LHCN-M2 (cell line): ENCODE measurements around the gene PBX4. TPM values are rescaled to one million over a fixed set of nuclear protein-coding genes. Genes with fewer than 3 reads are reported as not detected.

Experiments
- DNase-seq: peaks from one replicate; pipeline ENCODE4 v3.0.0-alpha.2; 2012; ENCODE audit warnings: low read depth
- total RNA-seq: library from RNA; depleted of rRNA; stranded (reverse); fragments of >200 nt; gene quantifications from 2 replicates; pipeline ENCODE4 v1.2.3, GENCODE V29; 2014

Gene PBX4
- total RNA-seq, 1 experiment from 2014 or later = 0.69 TPM

DNA sequence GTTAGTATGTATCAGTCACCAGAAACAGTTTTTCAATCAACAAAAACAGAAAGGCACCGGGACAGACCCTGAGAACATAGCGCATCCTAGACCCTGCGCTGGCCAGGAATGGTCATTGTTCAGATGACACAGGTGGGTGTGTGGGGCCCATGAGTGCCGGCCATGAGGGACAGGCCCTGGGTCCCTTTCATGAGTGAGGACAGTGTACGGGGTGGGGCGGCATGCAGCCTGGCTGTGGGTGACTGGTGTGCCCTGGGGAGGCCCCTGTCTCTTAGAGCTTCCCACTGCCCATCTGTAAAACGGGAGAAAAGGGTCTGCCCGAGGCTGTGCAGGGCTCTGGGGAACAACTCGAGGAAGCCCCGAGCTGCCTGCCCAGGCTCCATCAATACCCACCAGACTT, 25.8 kb downstream of the PBX4 start:
- DNase-seq = no peak

DNA sequence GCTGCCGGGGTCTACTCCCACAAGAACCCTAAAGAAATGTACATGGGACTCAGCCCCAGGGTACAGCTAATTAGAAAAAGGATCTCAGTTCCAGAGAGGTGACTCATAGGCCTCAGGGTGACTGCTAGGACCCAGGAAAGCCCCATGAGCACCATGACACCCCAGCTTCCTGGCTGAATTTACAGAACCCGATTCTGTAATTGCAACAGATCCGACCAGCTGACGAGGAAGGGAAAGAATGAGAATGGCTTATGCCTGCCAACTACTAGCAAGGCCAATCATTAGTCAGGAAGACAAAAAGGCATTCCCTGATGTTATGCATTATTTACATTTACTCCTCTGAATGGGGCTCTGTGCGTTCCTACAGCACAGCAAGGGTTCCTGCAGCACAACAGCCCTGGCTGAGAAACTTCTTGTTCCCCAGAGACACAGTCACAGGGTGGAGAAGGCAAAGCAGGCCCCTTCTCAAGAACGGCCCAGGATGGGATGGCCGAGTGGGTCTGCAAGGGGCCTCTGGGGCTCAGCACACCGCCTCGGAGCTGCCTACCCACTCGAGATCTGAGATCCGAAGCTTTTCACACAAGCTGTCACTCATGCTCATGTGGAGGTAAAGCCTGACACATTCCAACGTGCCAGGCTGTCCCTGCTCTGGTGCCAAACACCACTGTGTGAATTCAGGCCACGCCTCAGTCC, 27.2 kb downstream of the PBX4 start:
- DNase-seq = peak; percentile 87

DNA sequence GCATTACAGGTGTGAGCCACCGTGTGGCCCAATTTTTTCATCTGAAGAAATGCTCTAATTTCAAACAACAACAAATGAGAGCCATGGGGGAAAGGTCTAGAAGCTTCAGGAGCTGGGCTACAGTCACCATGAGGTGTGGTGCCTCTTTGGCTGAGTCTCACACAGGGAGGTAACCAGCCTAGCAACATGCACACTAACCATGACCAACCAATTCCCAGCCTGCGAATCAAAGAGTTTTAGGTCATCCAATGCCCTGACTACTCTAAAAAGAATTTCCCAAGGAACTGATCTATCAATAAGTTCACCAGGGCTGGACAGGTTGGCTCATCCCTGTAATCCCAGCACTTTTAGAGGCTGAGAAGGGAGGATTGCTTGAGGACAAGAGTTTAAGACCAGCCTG, 29.9 kb downstream of the PBX4 start:
- DNase-seq = no peak

DNA sequence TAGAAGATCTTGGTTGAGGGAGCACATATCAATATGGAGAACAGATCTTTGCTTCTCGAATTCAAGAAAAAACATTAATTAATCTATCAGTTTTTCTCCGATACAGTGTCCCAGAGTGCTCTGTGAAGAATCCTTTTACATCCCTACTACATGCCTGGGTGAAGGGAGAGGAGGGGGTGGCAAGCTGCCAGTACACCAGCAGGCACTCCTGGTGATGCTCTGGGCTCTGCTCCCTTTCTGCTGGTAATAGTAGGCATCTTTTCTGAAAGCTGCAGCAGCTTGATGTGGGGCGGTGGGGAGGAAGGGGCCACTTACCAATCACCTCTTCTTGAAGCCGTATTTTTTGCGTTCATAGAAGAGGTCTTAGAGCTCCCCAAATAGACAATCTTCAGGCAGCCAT, 30.7 kb downstream of the PBX4 start:
- no peak for DNase-seq

DNA sequence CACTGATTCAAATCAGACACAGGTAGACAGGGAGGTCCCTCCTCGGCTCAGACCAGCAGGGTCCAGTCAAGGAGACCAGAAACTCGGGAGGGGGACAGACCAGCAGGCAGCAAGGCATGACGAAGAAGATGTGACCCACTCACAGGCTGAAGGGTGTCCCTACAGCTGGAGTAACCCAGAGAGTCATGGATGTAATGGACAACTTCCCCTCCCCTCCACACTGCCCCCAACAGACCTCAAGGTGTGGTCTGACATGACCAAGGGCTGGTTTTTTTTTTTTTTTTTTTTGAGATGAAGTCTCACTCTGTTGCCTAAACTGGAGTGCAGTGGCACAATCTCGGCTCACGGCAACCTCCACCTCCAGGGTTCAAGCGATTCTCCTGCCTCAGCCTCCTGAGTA, 34.1 kb downstream of the PBX4 start:
- DNase-seq = no peak

DNA sequence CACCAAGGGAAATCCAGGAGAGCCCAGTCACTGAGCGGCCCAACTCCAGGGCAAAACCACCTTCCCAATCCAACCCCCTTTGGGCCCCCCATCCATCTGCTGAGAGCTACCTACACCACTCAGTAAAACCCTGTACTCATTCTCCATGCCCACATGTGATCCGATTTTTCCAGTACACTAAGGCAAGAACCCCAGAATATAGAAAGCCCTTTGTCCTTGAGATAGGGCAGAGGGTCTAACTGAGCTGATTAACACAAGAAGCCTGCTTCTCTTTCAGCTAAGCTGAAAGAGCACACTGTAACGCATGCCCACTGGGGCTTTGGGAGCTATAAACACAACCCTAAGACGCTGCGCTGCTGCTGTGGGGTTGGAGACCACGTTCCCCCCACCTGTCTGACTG, 36.0 kb downstream of the PBX4 start:
- DNase-seq = no peak

DNA sequence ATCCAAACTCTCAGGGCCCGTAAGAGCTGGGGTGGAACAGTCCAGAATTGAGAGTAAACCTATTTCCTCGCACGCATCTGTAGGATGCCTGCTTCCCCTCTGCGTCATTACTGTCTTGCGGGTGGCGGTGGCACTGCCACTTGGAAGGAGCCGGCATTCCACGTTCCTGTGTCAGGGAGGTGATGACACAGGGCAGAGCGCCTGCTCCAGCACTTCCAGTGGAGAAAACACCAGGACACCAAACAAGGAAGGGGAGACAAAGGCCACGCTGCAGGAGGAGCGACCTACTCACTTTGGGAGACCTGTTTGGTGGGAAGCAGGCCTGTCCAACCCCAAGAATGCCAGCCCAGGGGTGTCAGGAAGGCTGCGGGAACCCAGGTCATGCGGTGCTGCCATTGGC, 37.1 kb downstream of the PBX4 start:
- DNase-seq = no peak

DNA sequence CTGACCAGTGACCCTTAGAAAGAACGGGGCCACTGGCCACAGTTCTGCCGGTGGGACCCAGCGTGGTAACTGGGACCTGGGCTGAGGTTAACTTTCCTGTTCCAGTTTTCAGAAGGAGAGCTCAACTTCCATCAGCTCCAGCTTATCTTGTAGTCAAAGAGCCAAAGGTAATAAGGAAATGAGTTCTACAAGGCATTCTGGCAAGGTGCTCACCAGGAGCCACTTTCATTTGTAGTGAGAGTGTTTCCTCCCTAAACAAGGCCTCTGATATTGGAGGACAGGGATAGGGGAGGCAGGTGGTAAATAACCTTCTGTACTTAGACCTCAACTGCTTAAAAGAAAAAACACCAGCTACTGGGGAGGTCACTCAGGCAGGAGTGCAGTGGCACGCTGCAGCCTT, 38.1 kb downstream of the PBX4 start:
- DNase-seq = no peak

DNA sequence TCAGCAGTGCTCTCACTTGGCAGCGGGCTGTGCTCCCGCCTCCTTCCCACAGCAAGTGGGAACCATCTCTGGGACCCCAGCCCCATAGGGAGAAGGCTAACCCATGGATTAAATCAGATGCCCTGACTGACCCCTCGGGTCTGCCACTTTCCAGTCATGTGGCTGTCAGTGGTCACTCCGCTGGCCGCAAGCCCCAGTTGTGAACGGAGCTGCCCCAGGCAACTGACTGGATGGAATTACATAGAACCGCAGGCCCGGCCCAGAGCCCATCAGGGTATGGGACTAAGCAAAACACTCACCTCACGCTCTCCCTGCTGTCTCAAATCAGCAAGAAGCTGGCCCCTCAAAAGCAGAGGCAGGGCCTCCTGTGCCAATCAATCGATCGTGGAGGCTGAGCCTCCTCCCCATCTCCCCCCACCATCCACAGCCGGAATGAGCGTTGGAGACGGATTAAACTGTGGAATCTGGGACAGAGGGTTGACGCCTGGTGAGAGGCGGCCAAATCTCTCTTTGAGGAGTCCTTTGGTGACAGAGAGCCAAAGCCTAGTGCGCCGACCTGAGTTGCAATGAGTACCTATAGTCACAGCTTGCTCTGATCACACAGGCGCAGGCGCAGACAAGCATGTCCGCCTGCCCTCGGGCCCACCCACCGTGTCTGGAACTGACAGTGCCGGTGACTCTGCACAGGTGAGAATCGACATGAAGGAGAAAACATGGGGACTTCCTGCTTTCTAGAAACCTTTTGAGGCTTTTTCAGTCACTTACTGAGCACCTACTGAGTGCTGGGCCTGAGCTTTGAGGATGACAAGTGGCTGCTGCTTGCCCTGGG, 38.7 kb downstream of the PBX4 start:
- DNase-seq = no peak

DNA sequence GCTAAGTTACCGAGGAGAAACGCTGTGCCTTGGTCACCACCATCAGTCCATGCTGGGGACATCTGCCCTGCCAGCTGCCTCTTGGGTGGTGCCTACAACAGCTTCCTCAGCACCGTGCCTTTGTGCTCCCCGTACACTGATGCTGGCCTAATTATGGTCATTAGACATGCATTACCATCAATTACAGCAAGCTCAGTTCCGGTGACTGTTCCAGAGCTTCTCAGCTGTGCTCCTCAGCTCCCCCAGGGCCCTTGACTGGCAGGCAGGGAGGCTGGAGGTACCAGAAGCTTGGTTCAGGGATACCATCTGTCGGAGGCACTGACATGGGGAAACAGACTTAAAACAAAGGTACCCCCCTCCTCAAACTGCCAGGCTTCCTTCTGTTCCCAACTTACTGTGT, 40.2 kb downstream of the PBX4 start:
- DNase-seq = no peak

DNA sequence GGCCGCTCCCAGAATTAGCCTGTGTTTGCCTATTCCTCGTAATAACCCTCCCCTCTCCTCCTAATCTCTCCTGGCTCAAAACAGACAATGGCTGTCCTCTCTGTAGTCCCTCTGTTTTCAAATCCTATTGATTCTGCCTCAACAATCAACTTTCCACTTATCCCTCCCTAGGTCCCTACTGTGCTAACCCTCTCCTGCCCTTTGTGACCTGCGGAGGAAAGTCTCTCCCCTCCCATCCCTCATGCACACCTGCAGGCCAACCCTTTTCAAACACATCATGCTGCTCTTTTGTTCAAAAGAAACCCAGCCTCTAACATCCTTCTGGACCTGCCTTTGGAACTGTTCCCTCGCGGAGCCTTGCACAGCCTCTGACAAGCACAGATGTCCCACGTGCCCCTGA, 43.1 kb downstream of the PBX4 start:
- DNase-seq = no peak

DNA sequence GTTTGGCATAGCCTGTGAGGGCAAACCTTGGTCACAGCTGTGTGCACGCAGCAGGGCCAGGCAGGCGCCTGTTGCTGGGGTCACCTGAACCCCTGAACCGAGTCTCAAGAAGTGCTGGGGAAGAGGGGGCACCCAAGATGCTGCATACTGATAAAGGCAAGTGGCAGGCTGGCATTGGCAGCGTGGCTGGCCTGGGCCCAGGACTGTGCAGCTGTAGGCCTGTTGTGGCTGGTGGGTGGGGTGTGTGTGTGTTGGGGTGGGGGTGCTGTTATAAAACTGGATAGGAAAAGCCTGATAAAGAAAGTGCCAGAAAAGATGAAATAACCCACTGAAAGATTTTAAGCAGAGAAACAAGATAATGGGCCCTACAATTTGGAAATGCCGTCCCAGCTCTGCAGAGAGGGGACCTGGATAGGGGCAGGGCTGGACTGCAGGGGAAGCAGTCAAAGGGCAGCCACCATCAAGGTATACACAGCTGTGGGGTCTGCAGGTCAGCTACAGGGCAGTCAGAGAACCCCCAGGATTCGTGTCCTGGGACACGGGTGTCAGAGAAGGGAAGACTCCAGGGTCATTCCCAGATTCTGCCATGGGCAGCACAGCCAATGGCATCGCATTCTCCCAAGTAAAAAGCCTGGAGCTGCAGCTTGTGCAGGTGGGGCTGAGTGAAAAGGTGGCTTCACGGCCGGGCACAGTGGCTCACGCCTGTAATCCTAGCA, 47.3 kb downstream of the PBX4 start:
- no peak for DNase-seq

DNA sequence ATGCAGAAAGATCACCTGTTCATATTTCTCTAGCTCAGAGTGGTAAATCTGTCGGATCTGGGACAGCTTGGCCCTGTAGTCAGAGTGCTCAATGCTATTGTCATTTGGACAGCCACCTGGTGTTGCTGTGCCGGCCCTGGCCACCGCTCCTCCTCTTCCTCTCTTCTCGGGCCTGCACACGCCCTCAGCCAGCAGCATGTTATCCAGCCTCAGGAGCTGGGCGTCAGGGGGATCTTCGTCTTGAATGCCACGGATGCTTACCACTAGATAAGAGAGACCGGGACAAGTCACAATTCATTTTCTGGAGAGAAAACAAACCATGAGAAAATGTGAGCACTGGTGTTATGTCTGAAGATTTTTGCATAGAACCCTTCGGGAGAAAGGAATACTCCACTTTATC, 47.9 kb downstream of the PBX4 start:
- DNase-seq = no peak

DNA sequence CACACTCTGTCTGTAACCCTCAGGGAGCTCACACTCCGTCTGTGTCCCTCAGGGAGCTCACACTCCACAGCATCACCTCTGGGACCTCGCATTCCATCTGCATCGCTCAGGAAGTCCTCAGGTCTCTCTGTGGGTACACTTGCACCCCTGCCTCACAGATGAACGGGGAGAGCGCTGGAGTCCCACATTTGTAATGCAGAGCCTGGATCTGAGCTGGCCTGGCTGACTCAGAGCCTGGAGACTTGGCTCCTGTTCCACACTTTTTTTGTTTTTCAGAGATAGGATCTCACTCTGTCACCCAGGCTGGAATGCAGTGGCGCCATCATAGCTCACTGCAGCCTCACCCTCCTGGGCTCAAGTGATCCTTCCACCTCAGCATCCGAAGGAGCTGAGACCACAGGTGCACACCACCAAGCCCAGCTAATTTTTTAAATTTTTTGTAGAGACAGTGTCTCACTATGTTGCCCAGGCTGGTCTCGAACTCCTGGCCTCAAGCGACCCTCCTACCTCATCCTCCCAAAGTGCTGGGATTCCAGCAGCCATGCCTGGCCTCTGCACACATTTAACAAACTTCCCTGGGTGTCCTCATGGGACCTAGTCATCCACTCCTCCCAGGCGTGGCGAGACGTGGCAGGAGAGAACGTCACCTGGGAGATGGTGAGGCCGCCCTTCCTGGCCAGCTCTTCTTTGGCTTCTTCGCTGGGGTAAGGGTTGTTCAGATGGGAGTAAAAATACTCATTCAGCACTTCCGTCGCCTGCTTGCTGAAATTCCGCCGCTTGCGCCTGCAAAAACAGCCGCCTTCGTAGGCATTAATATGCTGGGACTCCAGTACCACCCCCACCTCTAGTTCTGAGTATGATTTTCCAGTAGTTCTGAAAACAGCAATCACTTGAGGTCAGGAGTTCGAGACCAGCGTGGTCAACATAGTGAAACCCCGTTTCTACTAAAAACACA, 49.4 kb downstream of the PBX4 start:
- no peak for DNase-seq

DNA sequence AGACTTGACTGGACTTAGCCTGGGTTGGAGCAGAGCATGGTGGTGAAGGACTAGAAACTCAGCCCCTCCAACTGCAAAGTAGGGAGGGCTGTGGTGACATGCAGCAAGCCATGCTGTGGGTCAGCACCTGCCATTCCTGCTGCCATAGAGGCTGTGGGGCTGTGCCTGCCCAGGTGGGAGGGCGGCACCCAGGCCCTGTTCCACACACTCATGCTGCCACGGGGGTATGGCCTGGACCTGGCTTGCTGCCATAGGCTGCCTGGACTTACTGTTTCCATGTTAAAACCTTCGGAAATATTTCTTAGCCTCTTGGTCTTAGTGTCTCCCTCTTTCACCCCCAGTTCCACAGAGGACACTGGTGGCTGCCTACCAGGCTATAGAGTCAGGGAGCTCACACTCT, 51.1 kb downstream of the PBX4 start:
- DNase-seq = no peak

DNA sequence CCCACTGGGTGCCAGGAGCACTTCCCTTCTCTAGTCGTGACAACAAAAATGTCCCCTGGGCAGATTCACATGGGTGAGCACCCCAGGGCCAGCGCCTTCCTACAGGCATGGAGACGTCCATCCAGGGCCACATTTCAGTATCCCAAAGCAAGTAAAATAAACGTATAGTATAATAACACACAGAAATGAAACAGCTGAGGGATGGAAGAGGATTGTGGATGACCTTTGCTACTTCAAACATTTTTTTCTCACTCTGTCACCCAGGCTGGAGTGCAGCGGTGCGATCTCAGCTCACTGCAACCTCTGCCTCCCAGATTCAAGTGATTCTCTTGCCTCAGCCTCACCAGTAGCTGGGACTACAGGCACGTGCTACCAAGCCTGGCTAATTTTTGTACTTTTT, 52.2 kb downstream of the PBX4 start:
- DNase-seq = no peak

DNA sequence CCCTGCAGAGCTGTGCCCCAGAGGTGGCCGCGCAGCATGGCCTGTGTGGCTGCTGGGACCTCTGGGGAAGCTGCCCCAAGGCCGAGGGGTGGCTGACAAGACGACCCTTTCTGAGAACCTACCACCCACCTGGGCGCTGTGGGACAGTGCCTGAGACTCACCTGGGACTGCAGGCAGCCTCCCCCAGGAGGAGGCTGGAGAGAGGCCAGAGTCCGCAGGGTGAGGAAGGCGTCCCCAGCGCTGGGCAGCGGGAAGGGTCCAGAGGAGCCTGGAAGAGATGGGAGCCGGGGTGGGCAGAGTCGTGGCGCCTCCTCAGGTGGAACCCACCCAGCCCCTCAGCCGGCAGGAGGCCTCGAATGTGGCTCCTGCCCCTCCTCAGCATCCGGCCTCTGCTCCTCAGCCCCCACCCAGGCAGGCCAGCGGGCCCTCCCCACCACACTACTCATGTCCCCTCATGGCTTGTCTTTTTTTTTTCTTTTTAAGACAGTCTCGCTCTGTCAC, 55.1 kb downstream of the PBX4 start:
- no peak for DNase-seq

DNA sequence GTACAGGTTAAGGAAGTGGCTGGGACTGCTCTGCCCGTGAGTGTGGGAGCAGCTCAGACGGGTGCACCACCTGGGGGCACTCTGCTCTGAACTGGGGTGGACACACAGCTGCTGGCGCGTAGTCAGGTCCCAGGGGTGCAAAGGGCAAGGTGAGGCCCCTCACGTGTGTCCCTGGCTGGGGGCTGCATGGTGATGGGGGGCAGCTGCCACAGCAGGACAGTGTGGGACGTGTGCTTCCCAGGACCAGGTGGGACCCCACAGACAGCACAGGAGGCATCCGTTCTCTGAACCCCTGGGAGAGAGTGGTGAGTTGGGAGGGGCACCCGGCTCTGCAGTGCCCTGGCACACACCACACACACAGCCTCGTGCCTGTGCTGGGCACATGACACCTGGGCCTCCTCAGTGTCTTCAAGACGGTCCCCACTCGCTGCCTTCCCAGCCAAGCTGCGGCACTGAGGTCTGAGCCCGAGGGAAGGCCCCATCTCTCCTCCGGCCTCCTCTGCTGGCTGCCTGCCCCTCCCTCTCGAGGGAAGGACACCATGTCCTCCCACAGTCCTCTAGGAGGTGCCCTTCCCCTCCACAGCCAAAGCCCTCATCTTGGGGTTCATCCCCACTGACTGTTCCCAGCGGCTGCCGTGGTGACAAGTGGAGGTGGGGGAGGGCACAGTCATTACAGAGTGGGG, 55.7 kb downstream of the PBX4 start:
- no peak for DNase-seq

DNA sequence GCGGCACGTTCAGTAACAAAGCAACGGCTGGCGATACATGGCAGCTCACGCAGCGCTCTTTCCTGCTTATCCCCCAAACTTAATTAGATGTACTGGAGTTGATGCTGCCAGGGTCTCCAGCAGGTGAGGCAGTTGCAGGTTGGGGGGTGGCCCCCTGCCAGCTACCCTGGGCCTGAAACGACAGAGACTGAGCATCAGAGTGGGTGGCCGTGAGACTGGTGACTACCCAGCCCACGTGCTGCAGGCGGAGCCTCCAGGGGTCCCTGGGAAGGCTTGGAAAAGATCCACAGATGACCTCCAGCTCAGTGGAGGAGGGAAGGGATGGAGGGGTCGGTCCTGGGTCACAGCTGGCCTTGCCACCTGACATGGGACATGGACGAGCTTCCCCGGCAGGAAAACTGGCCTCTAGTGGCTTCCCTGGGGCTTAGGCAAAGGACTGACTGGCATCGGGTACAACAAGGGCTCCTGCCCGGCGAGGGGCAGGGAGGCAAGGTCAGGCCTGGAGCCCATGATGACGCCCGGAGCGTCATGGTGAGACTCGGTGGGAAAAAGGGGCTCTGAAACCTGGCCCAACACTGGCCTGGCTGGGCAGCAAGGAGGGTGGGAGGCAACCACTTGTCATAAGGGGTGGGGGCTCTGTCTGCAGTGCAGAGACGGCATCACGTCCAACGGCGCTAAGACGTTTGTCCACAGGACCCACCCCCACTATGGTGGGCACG, 56.4 kb downstream of the PBX4 start:
- DNase-seq = no peak

DNA sequence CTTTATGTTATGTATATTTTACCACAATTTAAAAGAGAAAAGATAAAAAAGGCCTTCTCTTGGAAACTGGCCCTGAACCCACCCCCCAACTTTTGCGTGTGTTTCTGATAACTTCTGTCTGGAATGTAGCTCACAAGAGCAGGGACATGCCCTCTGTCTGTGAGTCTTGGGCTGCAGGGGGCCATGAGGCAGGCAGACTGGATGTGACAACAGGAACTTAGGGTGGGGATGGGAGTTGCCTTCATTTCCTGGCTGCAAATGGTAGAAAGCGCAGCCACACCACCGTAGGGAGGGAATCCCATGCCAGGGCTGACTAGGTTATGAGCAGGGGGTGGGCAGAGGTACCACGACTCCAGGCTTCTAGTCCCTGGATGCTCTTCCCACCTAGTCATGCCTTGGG, 58.6 kb downstream of the PBX4 start:
- DNase-seq = no peak
